Activated CD8-positive, alpha-beta memory T cell treated with anti-CD3 and anti-CD28 coated beads for 1 hour (primary cell): Measurements from ENCODE around the gene PAX7.

Experiments used
- DNase-seq, 2 donors: peaks; one replicate each; pipeline ENCODE4 v3.0.0-alpha.2; 2020; ENCODE audit warnings: low read depth in 1 of 2; ENCODE audit errors: extremely low read depth in 1 of 2

Gene PAX7

DNA sequence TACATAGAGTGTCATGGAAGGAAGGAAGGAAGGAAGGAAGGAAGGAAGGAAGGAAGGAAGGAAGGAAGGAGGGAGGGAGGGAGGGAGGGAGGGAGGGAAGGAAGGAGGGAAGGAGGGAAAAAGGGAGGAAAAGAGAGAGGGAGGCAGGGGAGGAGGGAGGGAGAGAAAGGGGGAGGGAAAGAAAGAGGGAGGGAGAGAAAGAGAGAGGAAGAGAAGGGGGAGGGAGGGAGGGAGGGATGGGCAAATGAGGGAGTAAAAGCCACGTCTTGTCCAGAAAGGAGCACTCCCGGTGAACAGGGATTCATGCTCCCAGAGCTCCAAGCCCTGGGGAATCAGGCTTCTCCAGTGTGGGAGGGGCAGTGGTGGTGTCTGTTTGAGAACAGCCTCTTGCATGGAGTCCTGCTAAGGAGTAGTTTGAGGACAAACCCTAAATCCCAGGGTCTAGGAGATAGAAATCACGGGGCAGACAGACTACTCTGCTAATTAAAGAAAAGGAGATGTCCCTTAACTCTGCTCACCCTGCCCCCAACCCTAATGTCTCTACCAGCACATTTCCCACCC is 157.3 kb downstream of the PAX7 start:
- DNase-seq: no peak

DNA sequence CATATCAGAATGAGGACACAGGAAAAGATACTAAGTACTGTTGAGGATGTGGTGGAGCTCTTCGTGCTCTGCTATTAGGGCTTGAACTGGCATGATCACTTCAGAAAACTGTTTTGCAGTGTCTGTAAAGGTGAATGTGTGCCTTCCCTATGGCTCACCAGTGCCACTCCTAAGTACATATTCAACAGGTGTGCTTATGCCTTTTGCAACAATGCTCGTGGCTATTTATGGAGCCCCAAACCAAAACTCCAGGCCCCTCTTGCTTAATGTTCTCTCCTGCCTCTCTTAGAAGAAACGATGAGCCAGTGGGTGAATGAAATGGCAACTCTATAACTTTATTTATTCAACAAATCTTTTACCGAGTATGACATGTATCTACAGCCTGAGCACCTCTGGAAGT is 158.6 kb downstream of the PAX7 start:
- DNase-seq: no peak

DNA sequence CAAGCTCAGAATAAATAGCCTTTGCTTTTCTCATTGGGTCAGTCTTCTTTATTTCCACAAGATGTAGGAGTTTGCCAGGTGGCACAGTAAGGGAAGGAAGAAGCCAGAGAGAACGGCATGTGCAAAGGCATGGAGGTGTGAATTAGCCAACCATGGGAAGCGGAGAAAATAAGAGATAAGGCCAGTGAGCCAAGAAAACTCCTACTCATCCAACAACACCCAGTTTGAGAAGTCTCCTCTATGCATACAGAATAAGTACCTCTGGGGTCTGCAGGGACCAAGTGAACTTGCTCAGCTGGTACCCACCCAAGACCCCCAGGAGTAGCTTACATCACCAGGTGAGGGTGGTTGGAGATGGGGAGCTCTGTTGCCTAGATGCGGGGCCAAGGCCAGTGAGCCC is 162.1 kb downstream of the PAX7 start:
- DNase-seq: no peak

DNA sequence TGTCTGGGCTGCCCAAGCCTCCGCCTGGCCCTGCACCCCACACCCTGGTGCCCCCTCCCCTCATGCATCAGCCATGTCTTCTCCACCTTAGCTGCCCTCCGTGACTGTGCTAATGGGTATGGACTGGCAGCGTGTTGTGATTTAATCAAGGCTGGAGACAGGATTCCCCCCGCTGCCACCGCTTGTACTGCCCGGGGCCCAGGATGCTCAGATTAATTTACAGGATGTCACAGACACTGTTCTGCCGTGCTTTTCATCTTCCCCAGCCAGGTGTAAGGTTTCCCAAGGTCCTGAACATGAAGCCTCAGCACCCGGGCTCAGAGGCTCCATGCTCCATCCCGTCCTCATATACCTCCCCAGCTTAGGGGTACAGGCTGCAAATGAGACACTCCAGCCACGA is 162.5 kb downstream of the PAX7 start:
- DNase-seq: no peak

DNA sequence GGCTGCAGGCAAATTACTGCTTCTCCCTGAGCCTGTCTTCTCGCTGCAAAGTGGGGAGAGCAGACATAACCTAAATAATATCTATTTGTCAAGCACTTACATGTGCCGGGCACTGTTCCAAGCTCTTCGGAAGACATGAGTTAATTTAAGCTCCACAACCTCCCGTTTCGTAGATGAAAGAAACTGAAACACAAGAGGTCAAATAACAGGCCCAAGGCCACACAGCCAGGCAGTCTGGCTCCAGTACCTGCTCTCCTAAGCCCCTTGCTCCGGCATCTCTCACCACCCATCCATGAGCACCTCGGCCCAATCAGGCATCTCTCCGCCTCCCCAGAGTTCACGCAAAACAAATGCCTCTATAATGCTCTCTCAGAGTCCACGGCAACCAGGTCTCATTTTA is 163.4 kb downstream of the PAX7 start:
- no peak for DNase-seq

DNA sequence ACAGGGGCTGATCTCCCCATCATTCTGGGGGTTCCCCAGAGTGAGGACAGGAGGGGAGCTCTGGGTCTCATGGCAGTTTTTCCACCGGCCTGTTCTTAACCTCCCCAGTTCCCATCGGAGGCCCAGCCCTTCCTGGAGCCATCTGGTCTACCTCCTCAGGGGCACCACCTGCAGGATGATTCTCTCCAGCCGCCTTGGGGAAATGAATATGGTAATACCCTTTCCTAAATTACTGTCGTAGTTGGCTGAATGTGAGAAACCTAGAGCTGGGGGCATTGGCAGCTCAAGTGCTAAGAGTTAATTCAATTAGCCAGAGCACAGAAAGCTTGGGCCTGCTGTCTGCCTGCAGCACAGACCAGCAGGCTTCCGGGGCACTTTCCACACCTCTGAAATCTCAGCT is 163.9 kb downstream of the PAX7 start:
- no peak for DNase-seq

DNA sequence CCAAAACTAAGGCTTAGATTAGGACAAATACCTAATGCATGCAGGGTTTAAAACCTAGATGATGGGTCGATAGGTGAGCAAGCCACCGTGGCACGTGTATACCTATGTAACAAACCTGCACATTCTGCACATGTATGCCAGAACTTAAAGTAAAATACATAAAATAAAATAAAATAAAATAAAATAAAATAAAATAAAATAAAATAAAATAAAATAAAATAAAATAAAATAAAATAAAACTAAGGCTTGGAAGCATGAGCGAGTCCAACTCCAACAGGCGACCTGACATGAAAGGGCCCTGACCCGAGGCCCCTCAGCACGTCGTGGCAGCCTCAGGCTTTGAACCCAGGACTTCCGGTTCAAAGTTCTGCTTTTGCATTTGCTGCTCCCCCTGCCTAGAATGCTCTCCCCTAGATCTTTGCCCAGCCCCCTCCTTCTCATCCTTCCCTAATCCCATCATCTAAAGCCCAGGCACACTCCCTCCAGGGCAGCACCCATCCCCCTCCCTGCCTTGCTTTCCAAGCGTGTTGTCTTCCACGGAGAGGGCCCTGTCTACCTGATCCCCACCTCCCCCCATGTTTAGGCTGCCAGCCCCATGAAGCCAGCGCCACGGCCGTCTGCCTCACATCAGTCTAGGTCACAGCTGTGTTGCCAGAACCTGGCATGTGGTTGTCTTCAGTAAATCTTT is 164.5 kb downstream of the PAX7 start:
- no peak for DNase-seq

DNA sequence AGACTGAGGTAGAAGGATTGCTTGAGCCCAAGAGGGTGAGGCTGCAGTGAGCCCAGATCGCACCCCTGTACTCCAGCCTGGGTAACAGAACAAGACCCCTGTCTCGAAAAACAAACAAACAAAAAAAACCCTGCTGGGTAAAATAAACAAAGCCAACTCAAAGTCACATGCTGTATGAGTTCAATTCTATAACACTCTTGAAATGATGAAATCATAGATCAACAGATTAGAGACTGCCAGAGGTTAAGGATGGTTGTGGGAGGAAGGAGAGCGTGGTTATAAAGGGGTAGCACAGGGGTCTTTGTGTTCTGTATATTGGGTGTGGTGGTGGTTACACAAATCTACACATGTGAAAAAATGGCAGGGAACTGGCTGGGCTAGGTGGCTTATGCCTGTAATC is 166.3 kb downstream of the PAX7 start:
- no peak for DNase-seq
